Stomach (tissue), 9 donors: ENCODE data around the gene TCN1. TPM values are rescaled to one million over a fixed set of nuclear protein-coding genes. Genes with fewer than 3 reads are reported as not detected.
"Not testable (repeated sequence)": the region's sequence is repeated elsewhere in the genome, so short reads cannot be mapped to it uniquely, and the experiment has no call there.

Experiments used
- DNase-seq, 2 donors: peaks; one replicate each; pipeline versions ENCODE4 v3.0.0 to v3.0.0-alpha.2; 2013 to 2019
- H3K27ac ChIP-seq, 5 donors: fragments of 200-600 bp in 4 of 5; sonication (generic) in 4 of 5; one replicate each; pipeline ENCODE4 v1.5.1; 2013 to 2019; ENCODE audit warnings: mild to moderate bottlenecking in 1 of 5, moderate library complexity in 1 of 5
- H3K27me3 ChIP-seq, 3 donors: fragments of 200-600 bp; sonication (generic); one replicate each; pipeline ENCODE4 v1.5.1; 2017 to 2019; ENCODE audit warnings: mixed run types in 1 of 3
- H3K36me3 ChIP-seq, 4 donors: fragments of 200-600 bp; sonication (generic); 1 replicate in 3 of 4; 2 replicates in 1 of 4; pipeline ENCODE4 v1.5.1; 2016 to 2019
- H3K4me1 ChIP-seq, 4 donors: fragments of 200-600 bp; sonication (generic); one replicate each; pipeline ENCODE4 v1.5.1; 2016 to 2019
- H3K4me3 ChIP-seq, 4 donors: fragments of 200-600 bp; sonication (generic) in 3 of 4; one replicate each; pipeline ENCODE4 v1.5.1; 2016 to 2019; ENCODE audit warnings: mild to moderate bottlenecking in 1 of 4
- H3K9me3 ChIP-seq, 4 donors: fragments of 200-600 bp; sonication (generic); one replicate each; pipeline ENCODE4 v1.5.1; 2016 to 2019
- CTCF ChIP-seq, 7 experiments: fragments of 450-650 bp in 4 of 7; fragments of 200-600 bp in 3 of 7; sonication (generic) in 3 of 7; IDR thresholded peaks; one replicate each; pipeline ENCODE4 v1.5.1; 2016 to 2019; ENCODE audit warnings: antibody characterized with exemption in 7 of 7, control low read depth in 2 of 7, mild to moderate bottlenecking in 1 of 7
- EP300 ChIP-seq: sonication (generic); formaldehyde crosslinking; IDR thresholded peaks from one replicate; pipeline ENCODE4 v1.6.1; 2017; ENCODE audit warnings: antibody characterized with exemption
- POLR2A ChIP-seq, 4 donors: fragments of 450-650 bp; IDR thresholded peaks; one replicate each; pipeline ENCODE4 v1.6.1; 2016; ENCODE audit warnings: antibody characterized with exemption in 4 of 4, control low read depth in 2 of 4, mild to moderate bottlenecking in 1 of 4, moderate library complexity in 1 of 4
- POLR2AphosphoS5 ChIP-seq, 3 donors: sonication (generic); formaldehyde crosslinking; IDR thresholded peaks; one replicate each; pipeline ENCODE4 v1.6.1; 2016; ENCODE audit warnings: antibody characterized with exemption in 3 of 3
- WGBS, 5 donors: extraction: QIAGEN DNeasy Blood & Tissue Kit in 3 of 5; methylation state at CpG; one replicate each; pipeline versions ENCODE4 v1.1.5 to v1.1.7; 2013 to 2018; 5-methylcytosine and 5-hydroxymethylcytosine counted together
- intact Hi-C: fragments of 100-400 bp; cut with DNase I; formaldehyde crosslinking; loops from one replicate; pipeline ENCODE4 v1.15.1; 2023; ENCODE audit warnings: low total_unique reads
- polyA plus RNA-seq, 3 donors: library from polyadenylated mRNA; stranded (reverse); fragments of 200-250 nt; gene quantifications; one replicate each; pipeline ENCODE4 v1.2.3, GENCODE V29; 2013
- total RNA-seq, 5 donors: library from RNA; depleted of rRNA; stranded (reverse); fragments of >200 nt; gene quantifications; one replicate each; pipeline versions ENCODE4 v1.1.0 to v1.2.3, GENCODE V29; 2014 to 2016
- donor health status: healthy with polysubstance abuse.
- donor health status: Bipolar disorder and iron deficiency.
- donor health status: healthy.

TCN1 gene
- total and polyA plus RNA-seq, 8 donors: 0.58 to 77.1 (median 40.8) TPM; not detected in 1

DNA sequence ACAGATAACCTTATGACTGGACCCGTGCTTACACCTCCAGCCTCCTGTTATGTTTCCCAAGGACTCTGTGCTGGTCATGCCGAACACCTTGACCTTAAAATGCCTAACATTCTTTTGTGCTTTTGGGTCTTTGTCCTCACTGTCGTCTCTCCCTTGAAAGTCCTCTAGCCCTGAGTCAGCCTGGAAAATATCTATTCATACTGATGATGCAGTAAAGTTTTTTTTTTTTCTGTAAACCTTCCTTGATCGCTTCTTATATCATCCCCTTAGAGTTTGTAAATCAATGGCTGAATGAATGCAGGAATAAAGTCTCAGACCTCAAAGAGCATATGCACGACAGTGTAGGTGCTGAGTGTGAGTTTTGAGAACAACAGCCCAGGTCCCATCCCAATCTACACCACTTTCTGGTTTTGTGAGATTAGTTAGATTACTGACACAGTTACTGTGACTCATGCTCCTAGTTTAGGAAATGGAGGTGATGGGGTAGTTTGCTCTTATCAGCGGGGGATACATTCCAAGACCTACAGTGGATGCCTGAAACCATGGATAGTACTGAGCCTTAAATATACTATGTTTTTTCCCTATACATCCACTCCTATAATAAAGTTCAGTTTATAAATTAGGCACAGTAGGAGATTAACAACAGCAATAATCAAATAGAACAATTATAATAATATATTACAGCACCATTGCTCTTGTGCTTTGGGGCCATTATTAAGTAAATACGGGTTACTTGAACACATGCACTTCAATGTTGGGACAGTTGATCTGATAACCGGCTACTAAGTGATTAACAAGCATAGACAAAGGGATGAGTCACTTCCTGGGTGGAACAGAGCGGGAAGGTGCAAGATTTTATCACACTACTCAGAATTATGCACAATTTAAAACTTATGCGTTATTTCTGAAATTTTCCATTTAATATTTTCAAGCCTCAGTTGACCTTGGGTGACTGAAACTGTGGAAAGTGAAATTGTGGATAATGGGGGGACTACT lies 8.6 kb downstream of the TCN1 start:
- Histone ChIP-seq H3K9me3 (no peaks in the 10 kb centered on the region), H3K4me3 (no peak overlapping the region), H3K4me1 (peaks cover 0 to 11% (median 0%) of the 10 kb centered on the region in 4 donors), H3K27me3 (no peaks in the 10 kb centered on the region), H3K36me3 (no peaks in the 10 kb centered on the region), H3K27ac (no peak overlapping the region)
- intact Hi-C loops: no loop called here
- DNase-seq: no peak
- 66 to 75% (median 71%) methylated on average over 10 of the region's 10 CpGs for WGBS, 5 donors
- TF ChIP-seq CTCF (IDR thresholded peaks at IDR 0.05) (no peak), EP300 (no peak), POLR2A (IDR thresholded peaks at IDR 0.05) (no peak), POLR2AphosphoS5 (IDR thresholded peaks at IDR 0.05) (no peak)

- intact Hi-C loops: no loop called here
- Histone ChIP-seq H3K27ac (no peak overlapping the region), H3K27me3 (no peaks in the 10 kb centered on the region), H3K4me3 (no peak overlapping the region), H3K36me3 (no peaks in the 10 kb centered on the region), H3K4me1 (peaks cover 0 to 11% (median 0%) of the 10 kb centered on the region in 4 donors), H3K9me3 (no peaks in the 10 kb centered on the region)
- 49 to 67% (median 56%) methylated on average over 2 of the region's 2 CpGs for WGBS, 5 donors
- DNase-seq: no peak
- TF ChIP-seq CTCF (IDR thresholded peaks at IDR 0.05) (no peak), POLR2AphosphoS5 (IDR thresholded peaks at IDR 0.05) (no peak), EP300 (no peak), POLR2A (IDR thresholded peaks at IDR 0.05) (no peak)
These were observed 11.4 kb downstream of the TCN1 start for GRCh38 chr11:59854871-59855270.

DNA sequence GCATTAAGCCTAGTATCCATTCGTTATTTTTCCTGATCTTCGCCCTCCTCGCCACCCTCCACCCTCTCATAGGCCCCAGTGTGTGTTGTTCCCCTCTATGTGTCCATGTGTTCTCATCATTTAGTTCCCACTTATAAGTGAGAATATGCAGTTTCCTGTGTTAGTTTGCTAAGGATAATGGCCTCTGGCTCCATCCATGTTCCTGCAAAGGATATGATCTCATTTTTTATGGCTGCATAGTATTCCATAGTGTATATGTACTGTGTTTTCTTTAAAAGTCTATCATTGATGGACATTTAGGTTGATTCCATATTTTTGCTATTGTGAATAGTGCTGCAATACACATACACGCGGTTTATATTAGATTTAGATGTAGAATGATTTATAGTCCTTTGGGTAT lies 14.9 kb downstream of the TCN1 start:
- H3K4me1 ChIP-seq, H3K27me3 ChIP-seq, H3K36me3 ChIP-seq, DNase-seq, H3K27ac ChIP-seq, H3K9me3 ChIP-seq, intact Hi-C loops, H3K4me3 ChIP-seq: not testable (repeated sequence)
- 90 to 94% (median 92%) methylated on average over 5 of the region's 5 CpGs for WGBS, 5 donors

DNA sequence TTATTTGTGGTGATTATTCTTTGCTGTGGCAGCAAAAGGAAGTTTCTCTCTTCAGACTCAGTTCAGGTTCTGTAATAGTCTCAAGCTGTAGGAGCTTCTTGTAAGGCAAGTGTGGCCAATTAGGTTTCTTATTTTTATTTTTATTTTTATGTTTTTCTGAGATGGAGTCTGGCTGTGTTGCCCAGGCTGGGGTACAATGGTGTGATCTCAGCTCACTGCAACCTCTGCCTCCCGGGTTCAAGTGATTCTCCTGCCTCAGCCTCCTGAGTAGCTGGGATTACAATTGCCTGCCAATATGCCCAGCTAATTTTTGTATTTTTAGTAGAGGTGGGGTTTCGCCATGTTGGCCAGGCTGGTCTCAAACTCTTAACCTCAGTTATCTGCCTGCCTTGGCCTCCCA lies 16.7 kb downstream of the TCN1 start:
- H3K36me3 ChIP-seq, DNase-seq, H3K4me3 ChIP-seq, intact Hi-C loops, H3K27me3 ChIP-seq, H3K9me3 ChIP-seq: not testable (repeated sequence)
- Histone ChIP-seq H3K27ac (peak overlapping the region in 2 of 5 donors; percentile 1 to 28), H3K4me1 (peaks cover 0 to 11% (median 10%) of the 10 kb centered on the region in 4 donors)
- WGBS, 5 donors: 91 to 92% (median 91%) methylated on average over 2 of the region's 2 CpGs

DNA sequence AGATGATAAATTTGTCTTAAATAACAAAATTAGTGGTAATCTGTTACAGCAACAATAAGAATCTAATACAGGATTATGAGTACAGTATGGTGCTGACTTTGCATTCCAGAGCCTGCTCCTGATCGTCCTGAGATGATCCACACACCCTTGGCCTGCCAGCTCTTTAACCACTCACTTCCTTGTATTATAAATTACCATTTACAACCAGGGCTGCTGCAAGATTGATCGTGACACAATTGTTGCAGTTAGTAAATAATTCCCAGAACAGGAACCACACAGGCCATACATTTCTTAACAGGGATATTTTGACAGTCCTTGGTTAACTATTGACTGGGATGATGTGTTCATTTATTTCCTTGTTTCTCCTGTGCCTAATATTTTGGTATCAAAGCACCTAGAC lies 17.2 kb downstream of the TCN1 start:
- Histone ChIP-seq H3K27me3 (no peaks in the 10 kb centered on the region), H3K4me1 (peaks cover 0 to 11% (median 10%) of the 10 kb centered on the region in 4 donors), H3K4me3 (no peak overlapping the region), H3K27ac (peak overlapping the region in 2 of 5 donors; percentile 14 to 28), H3K9me3 (no peaks in the 10 kb centered on the region), H3K36me3 (no peaks in the 10 kb centered on the region)
- peak in 1 of 2 donors; percentile 70 for DNase-seq
- intact Hi-C loops: no loop called here
- 16 to 24% (median 21%) methylated on average over 2 of the region's 2 CpGs for WGBS, 5 donors
- TF ChIP-seq EP300 (no peak), POLR2A (IDR thresholded peaks at IDR 0.05) (no peak), POLR2AphosphoS5 (IDR thresholded peaks at IDR 0.05) (no peak), CTCF (IDR thresholded peaks at IDR 0.05) (no peak)

DNA sequence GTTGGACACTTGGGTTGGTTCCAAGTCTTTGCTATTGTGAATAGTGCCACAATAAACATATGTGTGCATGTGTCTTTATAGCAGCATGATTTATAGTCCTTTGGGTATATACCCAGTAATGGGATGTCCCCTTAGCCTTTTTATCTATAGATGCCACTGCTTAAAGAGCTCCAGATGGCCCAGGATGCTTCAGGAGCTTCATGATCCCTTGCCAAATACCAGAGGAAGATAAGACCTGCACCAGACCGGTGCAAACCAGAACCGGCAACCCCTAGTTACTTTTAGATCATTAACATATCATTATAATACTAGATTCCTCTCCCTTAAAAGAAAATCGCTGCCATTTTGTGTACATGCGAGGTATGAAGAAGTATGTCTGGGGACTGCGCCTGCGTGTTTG lies 17.8 kb downstream of the TCN1 start:
- H3K36me3 ChIP-seq, H3K4me3 ChIP-seq, H3K27me3 ChIP-seq, H3K9me3 ChIP-seq, DNase-seq, intact Hi-C loops: not testable (repeated sequence)
- peaks cover 0 to 11% (median 10%) of the 10 kb centered on the region in 4 donors for H3K4me1 ChIP-seq
- H3K27ac ChIP-seq: peak overlapping the region in 1 of 5 donors; percentile 14
- WGBS, 5 donors: 91 to 95% (median 93%) methylated on average over 6 of the region's 6 CpGs
